Activated T-helper 9 cell treated with anti-CD3 and anti-CD28 coated beads, Interleukin-2, amount 50 U/mL, for 16 hours (primary cell): ENCODE results near the gene GMCL1.
"Not testable (repeated sequence)": the region's sequence is repeated elsewhere in the genome, so short reads cannot be mapped to it uniquely, and the experiment has no call there.

Source experiments
- DNase-seq: peaks from one replicate; pipeline ENCODE4 v3.0.0-alpha.2; 2020; ENCODE audit warnings: low read depth

Gene GMCL1

DNA sequence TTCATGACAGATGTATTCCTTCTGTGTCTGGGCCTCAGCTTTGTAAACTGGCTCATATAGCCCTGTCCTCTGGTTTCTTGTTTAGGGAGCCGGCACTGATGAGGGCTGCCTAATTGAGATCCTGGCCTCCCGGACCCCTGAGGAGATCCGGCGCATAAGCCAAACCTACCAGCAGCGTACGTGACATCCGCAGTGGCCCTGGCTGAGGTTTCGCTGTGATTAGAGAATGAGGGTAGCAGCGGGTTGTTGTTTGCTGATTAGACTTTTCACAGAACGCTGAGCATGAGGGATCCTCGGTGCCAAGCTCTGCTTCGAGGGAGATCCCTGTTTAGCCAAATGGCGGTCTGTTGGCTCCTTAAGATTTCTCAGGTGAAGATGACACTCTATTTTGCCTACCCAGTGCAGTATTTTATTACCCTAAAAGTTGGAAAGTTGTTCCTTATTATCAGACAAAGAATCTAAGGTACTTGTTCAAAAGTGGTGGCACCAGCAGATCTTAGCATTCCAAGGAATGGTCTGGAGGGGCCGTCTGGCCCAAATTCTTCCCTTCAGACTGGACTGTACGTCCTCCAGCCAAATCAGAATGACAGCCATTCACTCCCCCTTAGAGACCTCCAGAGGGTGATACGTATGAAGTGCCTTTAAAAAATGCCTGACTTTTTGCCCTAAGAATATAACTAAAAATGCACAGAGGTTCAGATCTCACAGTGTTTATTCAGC lies 21.5 kb upstream of the GMCL1 start:
- no peak for DNase-seq

DNA sequence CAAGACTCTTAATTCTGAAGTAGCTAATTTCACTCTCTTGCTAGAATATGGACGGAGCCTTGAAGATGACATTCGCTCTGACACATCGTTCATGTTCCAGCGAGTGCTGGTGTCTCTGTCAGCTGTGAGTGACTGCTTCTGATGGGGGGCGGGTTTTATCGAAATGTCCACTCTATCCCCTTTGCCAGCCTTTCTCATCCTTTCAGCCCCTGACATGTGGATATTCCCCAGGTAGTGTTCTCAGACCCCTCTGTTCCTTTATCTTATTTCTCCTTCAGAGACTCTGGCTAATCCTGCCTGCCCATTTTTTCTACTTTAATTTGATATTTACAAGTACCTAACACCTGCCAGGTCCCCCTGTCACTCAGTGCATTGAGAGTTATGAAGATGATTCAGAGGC lies 18.9 kb upstream of the GMCL1 start:
- DNase-seq, result no peak

DNA sequence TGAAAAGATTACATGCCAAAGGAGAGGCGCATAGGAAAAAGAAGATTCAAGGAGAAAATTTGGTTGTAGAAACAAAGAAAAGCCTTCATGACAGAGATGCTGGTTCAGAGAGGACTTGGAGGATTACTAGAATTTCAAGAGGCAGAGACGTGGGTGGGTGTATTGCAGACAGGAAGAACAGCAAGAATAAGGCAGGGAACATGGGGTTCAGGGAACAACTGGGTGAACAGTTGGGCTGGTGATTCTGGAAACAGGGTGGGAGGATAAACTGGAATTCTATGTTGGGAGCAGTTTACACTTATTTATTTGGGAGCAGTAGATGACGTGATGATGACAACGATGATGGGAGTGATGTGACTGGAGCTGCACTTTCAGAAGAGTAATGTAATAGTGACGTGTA lies 18.4 kb upstream of the GMCL1 start:
- no peak for DNase-seq

DNA sequence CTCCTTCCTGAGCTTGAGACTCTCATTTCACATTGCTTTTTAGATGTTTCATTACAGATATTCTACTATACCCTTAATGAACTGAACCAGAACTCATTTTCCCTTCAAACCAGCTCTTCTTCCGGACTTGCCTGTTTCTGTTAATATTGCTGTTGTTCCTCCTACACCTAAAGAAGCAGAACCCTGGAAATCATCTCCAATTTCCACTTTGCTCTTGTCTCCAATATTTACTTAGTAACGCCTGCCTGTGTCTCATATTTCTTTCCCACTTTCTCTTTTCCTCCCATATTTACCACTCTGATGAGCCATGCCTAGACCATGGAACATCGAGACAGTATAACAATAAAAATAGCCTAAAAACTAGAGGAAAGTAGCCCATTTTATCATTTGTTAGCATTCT lies 17.9 kb upstream of the GMCL1 start:
- DNase-seq, result no peak

DNA sequence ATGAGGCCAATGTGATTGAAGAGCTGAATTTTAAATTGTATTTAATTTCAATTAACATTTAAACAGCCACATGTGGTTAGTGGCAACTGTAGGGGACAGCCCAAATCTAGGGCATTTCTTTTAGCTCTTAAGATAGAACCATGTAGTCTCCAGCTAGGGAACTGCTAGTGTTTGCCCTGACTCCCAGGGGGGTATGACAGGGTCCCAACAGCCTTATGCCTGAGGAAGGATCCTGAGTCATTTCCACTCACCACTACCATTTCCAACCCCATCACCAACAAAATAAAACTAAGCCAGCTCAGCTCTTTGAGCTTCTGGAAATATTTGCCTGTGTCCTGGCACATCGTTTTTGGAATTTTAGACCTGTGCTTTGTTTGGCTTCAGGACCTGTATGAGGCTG lies 13.7 kb upstream of the GMCL1 start:
- no peak for DNase-seq

DNA sequence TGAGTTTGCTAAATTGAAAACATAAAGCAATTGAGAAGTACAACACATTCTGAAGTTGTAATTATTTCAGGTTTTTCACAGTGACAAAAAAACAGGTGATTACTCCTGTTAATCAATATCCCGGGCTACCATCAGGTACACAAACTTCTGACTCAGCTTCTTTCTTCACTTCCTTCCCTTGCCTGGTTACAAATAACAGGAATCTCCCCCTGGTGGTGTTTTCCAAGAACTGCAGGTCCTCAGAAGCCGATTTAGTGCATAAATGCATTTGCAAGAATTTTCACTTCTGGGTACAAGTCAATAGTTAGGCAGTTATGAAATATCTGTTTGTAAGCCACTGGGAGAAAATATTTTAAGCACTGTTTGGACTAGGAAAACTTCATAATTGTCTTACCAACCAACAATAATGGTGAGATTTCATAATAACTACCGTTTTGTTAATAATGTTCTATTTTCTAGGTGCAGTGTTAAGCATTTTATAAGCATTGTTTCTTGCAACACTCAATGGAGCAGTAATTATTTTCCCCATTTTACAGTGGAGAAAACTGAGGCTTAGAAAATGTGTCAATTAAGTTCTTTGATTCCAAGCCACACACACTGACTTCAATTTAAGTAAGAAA lies 12.4 kb upstream of the GMCL1 start:
- DNase-seq, result peak; percentile 48

DNA sequence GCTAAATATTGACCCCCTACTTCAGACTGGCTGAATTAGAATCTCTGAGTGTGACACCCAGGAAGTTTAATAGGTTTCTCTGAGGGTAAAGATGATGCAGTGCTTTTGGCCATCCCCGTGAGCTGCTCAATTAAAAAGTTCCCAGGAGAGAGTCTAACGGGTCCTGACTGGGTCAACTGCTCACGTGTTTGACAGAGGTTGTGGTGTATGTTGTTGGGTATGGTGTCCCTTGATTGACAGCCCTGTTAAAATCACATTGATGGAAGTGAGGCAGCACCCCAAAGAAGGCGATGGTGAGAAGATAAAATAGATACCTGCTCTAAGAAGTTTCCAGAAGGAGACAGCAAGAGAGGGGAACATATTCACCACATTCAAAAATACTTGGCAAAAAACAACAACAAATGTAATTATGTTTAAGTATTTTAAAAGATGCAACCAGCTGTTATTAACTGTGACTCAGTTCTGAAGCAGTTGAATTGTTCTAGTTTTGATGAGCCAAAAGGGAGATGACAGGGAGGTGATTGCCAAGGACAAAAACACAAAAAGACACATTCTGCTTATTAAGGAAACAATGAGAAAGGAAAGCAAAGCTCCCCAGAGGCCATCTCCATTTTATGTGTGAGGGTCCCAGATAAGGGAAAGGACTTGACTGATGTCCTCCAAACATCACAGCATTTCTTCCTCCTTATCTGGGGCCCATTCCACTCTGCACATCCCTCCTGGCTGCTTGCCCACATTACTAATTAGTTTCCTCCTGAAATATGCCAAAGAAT lies 11.5 kb upstream of the GMCL1 start:
- no peak for DNase-seq

DNA sequence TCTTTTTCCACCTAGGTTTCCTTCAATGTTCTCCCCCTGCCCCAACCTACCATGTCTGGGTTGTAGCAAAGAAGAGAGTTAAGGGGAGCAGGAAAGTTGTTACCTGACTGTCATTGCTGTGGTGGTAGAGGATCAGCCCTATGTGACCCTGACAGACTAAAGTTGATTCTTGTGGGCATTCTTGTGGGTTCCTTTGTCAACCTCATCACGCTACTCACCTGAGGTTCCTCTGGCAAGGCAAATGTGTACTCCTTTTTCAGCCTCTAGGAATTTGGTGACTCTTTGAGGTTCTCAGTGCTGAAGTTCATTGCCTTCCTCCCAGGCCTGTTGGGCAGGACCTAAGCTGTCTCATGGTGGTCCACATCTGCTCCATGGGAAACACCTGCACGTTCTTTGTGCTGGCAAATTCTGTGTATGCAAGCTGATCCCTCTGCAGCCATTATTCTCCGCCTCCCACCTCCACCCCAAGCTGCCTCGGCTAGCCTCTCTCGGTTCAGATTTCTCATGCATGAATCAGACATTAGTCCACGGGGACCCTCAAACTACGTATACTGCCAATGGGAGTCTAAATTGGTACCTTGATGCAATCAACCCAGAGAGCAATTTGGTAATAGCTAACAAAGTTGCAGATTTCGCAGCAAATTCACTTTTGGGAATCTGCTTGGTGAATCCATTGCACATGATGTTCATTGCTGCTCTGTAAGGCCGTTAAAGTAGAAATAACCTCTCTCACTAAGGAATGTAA lies 1.5 kb upstream of the GMCL1 start:
- DNase-seq, result no peak

DNA sequence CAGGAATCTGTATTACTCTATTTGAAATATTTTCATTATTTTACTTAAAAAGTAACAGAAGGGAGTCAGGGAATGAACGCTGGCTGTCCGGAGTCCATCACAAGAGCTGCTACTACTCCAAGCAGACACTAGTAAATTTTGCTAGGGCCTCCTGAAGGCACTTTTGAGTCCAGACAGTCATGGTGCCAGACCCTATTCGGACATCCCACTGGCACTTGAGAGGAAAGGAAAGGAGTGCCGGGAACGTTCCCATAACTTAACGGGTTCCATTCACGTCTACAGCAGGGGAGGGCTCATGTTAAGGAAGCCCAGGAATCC lies 563 bp upstream of the GMCL1 start:
- DNase-seq, result no peak

DNA sequence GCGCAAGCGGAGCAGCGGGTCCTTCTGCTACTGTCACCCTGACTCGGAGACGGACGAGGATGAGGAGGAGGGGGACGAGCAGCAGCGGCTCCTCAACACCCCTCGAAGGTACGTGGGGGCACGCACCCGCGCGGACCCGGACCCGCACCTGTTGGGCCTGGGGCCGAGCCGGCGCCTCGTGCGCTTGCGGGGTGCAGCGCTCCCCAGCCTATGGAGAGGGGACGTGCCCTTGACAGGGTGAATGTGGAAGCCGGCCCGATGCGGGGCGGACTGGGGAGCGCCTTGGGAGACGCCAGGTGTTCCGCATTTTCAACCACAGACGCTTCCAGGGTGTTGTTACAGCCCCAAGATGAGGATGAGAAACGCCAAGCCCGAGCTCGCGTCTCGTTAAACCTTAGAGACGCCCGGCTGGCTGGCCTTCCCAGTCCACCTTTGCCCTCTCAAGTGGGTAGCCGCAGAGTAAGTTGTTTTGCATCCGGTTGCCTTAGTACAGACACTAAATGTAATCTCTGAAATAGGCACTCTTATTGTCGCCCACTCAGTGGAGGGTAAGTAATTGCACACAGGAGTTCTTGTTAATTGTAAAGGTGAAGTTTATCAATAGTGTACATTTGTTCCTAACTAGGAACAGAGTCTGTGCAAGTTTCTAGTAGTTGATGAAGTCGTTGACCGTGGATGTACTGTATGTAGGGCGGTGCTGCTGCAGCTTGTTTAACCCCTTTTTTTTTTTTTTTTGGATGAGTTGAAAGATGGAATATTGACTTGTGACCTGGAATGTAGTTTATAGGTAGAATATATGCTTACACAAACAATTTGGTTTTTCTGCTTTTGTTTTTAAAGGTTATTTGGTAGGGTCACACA lies 815 bp downstream of the GMCL1 start:
- peak; percentile 21 for DNase-seq

DNA sequence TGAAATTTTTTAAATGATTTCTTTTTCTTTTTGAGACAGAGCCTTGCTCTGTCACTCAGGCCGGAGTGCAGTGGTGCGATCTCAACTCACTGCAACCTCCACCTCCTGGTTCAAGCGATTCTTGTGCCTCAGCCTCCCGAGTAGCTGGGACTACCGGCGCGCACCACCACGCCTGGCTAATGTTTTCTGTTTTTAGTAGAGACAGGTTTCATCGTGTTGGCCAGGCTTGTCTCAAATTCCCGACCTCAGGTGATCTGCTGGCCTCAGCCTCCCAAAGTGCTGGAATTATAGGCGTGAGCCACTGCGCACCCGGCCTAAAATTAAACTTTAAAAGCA lies 1.4 kb downstream of the GMCL1 start:
- DNase-seq, result not testable (repeated sequence)

DNA sequence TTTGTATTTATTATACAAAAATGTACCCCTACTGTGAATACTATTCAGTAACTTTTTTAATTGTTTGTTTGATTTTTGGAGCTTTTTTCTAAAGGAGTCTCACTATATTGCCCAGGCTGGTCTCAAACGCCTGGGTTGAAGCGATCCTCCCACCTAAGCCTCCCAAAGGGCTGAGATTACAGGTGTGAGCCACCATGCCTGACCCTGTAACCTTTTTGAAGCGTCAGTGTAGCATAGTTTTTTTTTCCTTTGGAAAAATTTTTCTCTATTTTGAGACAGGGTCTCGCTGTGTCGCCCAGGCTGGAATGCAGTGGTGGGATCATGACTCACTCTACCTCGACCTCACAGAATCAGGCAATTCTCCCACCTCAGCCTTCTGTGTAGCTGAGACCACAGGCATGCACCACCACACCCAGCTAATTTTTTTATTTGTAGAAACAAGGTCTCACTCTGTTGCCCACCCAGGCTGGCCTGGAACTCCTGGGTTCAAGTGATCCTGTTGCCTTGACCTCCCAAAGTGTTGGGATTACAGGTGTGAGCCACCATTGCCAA lies 2.0 kb downstream of the GMCL1 start:
- DNase-seq, result no peak

DNA sequence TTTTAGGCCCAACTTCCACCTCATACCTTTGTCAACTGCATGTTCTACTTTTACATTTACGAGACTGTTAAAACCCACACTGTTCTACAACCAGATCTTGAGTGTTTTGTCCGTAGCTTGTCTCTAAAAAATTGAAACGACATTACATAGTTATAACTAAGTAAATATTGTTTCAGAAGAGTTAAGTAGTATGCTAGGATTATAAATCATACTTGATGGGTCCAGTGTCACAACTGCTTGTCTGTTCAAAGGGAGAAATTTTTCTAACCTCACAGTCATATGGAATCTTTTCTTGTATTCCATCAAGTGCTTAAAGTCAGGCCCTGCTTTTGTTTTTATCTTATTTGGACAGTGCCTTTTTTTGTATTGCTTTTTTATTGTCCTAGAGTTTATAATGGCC lies 4.3 kb downstream of the GMCL1 start:
- DNase-seq, result no peak

DNA sequence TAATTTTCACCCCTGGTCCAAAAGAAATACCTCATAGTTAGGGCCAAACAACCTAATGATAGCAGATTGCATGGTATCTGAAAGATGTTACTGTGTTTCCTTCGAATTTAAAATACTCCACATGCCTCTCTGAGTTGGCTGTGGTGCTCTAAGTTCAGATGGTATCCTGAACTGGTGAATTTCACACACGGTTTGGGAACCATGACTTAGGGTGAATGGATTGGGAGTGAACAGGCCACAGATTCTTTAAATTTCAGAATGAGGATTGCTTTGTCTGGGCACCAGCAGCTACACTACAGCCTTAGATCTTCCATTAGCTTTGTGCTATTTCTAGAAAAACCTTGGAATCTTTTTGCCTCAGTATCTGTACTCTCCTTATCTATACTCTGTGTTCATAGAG lies 6.2 kb downstream of the GMCL1 start:
- DNase-seq, result no peak

DNA sequence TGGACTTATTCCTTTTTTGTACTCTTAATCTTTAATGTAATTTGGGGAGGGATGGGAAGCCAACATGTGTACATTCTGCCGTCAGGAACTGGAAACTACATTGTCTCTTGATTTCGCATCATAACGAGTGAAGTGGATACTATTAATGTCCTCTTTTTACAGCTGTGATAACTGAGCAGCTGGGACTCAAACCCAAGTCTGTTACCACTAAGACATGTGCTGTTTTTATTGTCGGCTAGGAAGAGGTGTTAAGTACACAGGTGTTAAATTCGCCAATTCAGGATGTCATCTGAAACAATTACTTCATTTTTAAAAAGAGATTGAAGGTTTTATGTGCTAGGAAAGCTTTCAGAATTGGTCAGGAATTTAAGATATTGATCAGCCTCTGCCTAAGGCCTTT lies 6.9 kb downstream of the GMCL1 start:
- DNase-seq, result no peak

DNA sequence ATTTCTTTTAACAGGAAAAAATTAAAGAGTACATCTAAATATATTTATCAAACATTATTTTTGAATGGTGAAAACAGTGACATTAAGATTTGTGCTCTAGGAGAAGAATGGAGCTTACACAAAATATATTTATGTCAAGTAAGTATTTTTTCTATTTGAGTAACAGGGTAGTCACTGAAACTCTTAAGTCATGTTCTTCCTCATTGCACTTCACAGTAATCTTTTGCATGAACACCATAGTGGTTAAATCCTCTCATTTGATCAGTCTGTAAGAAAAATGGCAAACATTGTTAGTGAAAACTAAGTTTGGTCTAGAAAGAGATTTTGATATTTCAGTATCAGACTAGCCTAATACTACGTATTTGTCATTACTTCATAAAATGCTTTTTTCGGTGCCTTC lies 8.1 kb downstream of the GMCL1 start:
- no peak for DNase-seq

DNA sequence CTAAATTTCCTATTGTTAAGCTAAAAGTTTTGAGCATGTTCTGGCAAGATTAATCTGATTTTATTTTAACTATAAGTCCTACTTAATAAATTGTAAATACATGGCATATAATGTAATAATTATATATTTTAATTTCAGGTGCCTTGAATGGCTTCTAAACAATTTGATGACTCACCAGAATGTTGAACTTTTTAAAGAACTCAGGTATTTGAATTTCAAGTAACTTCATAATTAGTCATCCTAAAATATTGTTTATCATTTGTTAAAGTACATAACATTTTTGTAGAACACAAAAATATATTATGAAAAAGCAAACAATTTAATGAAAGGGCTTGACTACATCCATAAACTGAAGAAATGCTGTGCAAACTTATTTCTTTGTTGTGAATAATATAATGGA lies 14.5 kb downstream of the GMCL1 start:
- no peak for DNase-seq

DNA sequence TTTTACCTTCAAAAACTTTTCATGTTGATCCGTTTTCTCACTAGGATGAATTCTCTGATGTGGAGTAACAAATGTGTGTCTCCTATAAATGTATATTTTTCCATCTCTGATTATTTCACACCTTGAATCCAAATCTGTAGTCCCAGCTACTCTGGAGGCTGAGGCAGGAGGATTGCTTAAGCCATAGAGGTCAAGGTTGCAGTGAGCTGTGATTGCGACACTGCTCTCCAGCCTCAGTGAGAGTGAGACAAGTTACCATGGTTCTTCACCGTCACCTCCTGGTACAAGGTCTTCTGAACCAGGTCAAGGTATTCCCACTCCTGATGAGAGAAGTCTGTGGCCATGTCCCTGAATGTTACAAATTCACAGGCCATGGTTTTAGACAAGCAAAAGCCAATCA lies 15.1 kb downstream of the GMCL1 start:
- DNase-seq, result no peak

DNA sequence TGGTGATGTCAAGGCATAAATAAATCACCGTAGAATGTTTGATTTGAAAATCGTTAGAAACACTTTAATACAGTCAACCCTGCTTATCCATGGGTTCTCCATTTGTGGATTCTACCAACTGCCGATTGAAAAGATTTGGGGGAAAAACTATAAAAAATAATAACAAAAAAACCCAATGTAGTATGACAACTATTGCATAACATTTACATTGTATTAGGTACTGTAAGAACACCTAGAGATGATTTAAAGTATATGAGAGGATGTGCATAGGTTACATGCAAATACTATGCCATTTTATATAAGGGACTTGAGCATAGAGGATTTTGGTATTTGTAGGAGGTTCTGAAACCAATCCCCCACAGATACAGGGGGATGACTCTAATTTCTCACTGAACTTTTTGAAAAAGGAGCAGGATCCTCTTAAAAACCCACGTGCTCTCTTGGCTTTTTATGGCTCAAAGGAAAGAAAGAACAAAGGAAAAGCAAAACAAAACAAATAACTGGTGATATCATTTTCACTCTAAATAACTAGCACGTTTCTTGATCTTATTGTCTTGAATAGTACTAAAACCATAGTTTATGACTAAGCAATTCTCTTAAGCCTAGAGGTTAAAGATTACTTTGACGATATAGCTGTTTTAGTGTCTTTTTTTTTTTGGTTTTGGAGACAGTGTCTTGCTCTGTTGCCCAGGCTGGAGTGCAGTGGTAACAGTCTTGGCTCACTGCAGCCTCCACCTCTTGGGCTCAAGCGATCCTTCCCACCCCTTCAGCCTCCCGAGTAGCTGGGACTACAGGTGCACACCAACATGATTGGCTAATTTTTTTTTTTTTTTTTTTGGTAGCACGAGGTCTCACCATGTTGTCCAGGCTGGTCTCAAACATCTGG lies 17.0 kb downstream of the GMCL1 start:
- DNase-seq, result no peak

DNA sequence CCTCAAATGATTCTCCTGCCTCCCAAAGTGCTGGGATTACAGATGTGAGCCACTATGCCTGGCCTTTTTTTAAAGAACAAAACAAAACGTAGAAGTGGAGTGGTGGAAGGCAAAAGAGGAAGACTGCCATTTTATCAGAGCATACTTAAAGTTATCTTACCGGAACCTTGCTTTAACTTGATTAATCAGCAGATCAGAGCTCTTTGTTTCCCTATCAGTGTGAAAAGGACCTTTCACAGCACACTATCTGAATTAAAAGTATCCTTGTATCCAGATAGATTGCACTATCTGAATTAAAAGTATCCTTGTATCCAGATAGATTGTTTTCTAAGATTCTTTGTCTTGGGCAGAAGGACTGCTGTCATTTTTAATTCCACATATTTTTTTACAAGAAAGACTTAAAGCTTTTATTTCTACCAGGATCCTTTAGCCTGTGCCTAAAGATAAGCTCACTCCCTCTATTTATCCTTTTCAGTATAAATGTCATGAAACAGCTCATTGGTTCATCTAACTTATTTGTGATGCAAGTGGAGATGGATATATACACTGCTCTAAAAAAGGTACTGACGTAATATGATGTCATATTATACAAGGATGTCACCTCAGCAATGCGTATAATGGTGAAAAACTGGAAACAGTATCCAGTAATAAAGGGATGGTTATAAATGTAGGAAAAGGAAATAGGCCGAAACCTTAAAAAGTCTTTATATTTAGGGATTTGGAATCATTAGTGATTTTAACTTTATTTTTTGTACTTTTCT lies 17.8 kb downstream of the GMCL1 start:
- no peak for DNase-seq
